HepG2 (cell line): Measurements from ENCODE around the gene HYDIN. TPM values are rescaled to one million over a fixed set of nuclear protein-coding genes. Genes with fewer than 3 reads are reported as not detected.

Experiments used
- ATAC-seq: fragments of 200-7000 bp; cut with Tn5 transposase; 3 replicates; pipeline ENCODE4 v1.9.1; 2020; ENCODE audit warnings: mild to moderate bottlenecking, moderate library complexity
- BruUV-seq: library from RNA; stranded (reverse); fragments of 400-500 nt; replicated peaks from 2 replicates; lab custom pipeline; 2021; lab: Mats Ljungman, UMichigan
- CTCF ChIA-PET: fragments of 300-600 bp; formaldehyde crosslinking; extraction: SDS; loops from one replicate; lab custom pipeline; 2021; ENCODE audit warnings: low total read pairs, inconsistent platforms, low intra/inter-chr PET ratio; lab: Yijun Ruan, JAX
- POLR2A ChIA-PET: fragments of 350-600 bp; sonication (Branson Sonifier 250); formaldehyde crosslinking; loops from one replicate; lab custom pipeline; 2020; ENCODE audit warnings: antibody characterized with exemption, inconsistent platforms; lab: Yijun Ruan, JAX
- DNase-seq: peaks from one replicate; pipeline ENCODE4 v3.0.0-alpha.2; 2015; ENCODE audit warnings: low spot score
- FAIRE-seq: peaks from 3 replicates; lab custom pipeline; 2011; peaks lifted over from hg19 to GRCh38; lab: Jason Lieb, UNC
- H2AFZ ChIP-seq: one replicate; pipeline ENCODE4 v1.6.1; 2011; ENCODE audit warnings: low read length, inconsistent platforms
- H3K27ac ChIP-seq: fragments of 300-600 bp; 3 replicates; pipeline ENCODE4 v1.8.0; 2011; ENCODE audit warnings: mixed run types, mild to moderate bottlenecking, mixed read lengths, low read length, inconsistent platforms; ENCODE audit not compliant: insufficient read depth; ENCODE audit errors: extremely low read length
- H3K27me3 ChIP-seq, 2 experiments: fragments of 200-600 bp in 1 of 2; 2 replicates in 1 of 2; 3 replicates in 1 of 2; pipeline versions ENCODE4 v1.6.0 to v1.8.0; 2011; ENCODE audit warnings: low read length in 2 of 2, mild to moderate bottlenecking in 2 of 2, moderate library complexity in 2 of 2, inconsistent platforms in 1 of 2; ENCODE audit not compliant: insufficient read depth in 2 of 2, control insufficient read depth in 1 of 2
- H3K36me3 ChIP-seq, 2 experiments: fragments of 200-600 bp in 1 of 2; replicated peaks in 1 of 2; 2 replicates in 1 of 2; 3 replicates in 1 of 2; pipeline versions ENCODE4 v1.5.1 to v1.8.0; 2011; ENCODE audit warnings: low read length in 2 of 2, inconsistent platforms in 1 of 2; ENCODE audit not compliant: insufficient read depth in 2 of 2, control insufficient read depth in 1 of 2
- H3K4me1 ChIP-seq: 2 replicates; pipeline ENCODE4 v1.5.1; 2012; ENCODE audit warnings: low read length, inconsistent platforms; ENCODE audit not compliant: insufficient read depth
- H3K4me2 ChIP-seq: 2 replicates; pipeline ENCODE4 v1.6.0; 2011; ENCODE audit warnings: low read depth, low read length, inconsistent platforms
- H3K4me3 ChIP-seq, 3 experiments: fragments of 200-600 bp in 1 of 3; sonication (generic), shearing (Covaris generic) in 1 of 3; replicated peaks in 1 of 3; 2 replicates each; pipeline ENCODE4 v1.5.1; 2011 to 2016; ENCODE audit warnings: low read length in 3 of 3, inconsistent platforms in 2 of 3, low read depth in 2 of 3, mild to moderate bottlenecking in 2 of 3, control low read depth in 1 of 3, mixed read lengths in 1 of 3; ENCODE audit not compliant: insufficient read depth in 1 of 3
- H3K79me2 ChIP-seq: one replicate; pipeline ENCODE4 v1.6.1; 2011; ENCODE audit warnings: low read length, inconsistent platforms; ENCODE audit not compliant: insufficient read depth
- H3K9ac ChIP-seq: 2 replicates; pipeline ENCODE4 v1.6.0; 2011; ENCODE audit warnings: mild to moderate bottlenecking, low read depth, low read length, inconsistent platforms; ENCODE audit not compliant: insufficient read depth
- H3K9me3 ChIP-seq: 2 replicates; pipeline ENCODE4 v1.5.1; 2012; ENCODE audit warnings: mild to moderate bottlenecking, low read length
- H4K20me1 ChIP-seq: 2 replicates; pipeline ENCODE4 v1.6.0; 2011; ENCODE audit warnings: inconsistent platforms, mild to moderate bottlenecking, low read length, moderate library complexity; ENCODE audit not compliant: insufficient read depth
- ATAD3A ChIP-seq: sonication (generic); formaldehyde crosslinking; IDR thresholded peaks from 2 replicates; pipeline ENCODE4 v1.4.0; 2020; ENCODE audit warnings: missing genetic modification reagents
- ATF7 ChIP-seq, 2 experiments: fragments of 450-650 bp in 1 of 2; sonication (generic) in 1 of 2; formaldehyde crosslinking in 1 of 2; IDR thresholded peaks; 2 replicates each; pipeline versions ENCODE4 v1.4.0 to v1.6.1; 2016 to 2020; ENCODE audit warnings: antibody characterized with exemption in 1 of 2, mild to moderate bottlenecking in 1 of 2, missing genetic modification reagents in 1 of 2
- ELK4 ChIP-seq: sonication (generic); formaldehyde crosslinking; IDR thresholded peaks from 2 replicates; pipeline ENCODE4 v1.9.0; 2021; ENCODE audit warnings: missing genetic modification reagents, borderline replicate concordance
- ERF ChIP-seq: IDR thresholded peaks from 2 replicates; pipeline ENCODE4 v1.6.1; 2018; ENCODE audit warnings: missing biosample characterization, missing genetic modification reagents
- FOXK2 ChIP-seq: fragments of 450-650 bp; IDR thresholded peaks from 2 replicates; pipeline ENCODE4 v1.6.1; 2016
- MAF1 ChIP-seq: sonication (generic); formaldehyde crosslinking; IDR thresholded peaks from 2 replicates; pipeline ENCODE4 v1.5.0; 2020; ENCODE audit warnings: missing genetic modification reagents, borderline replicate concordance
- MXI1 ChIP-seq: IDR thresholded peaks from 3 replicates; pipeline ENCODE4 v1.6.1; 2012; ENCODE audit warnings: low read depth, low read length, inconsistent platforms, borderline replicate concordance
- NFYB ChIP-seq: sonication (generic); formaldehyde crosslinking; IDR thresholded peaks from 2 replicates; pipeline ENCODE4 v1.4.0; 2020; ENCODE audit warnings: missing genetic modification reagents
- NKX3-1 ChIP-seq: sonication (generic); formaldehyde crosslinking; IDR thresholded peaks from 2 replicates; pipeline ENCODE4 v1.5.0; 2020; ENCODE audit warnings: missing genetic modification reagents
- ONECUT2 ChIP-seq: sonication (generic); formaldehyde crosslinking; IDR thresholded peaks from 2 replicates; pipeline ENCODE4 v1.4.0; 2020; ENCODE audit warnings: missing genetic modification reagents
- PHF8 ChIP-seq: sonication (generic); formaldehyde crosslinking; IDR thresholded peaks from 2 replicates; pipeline ENCODE4 v1.5.0; 2020; ENCODE audit warnings: missing genetic modification reagents
- TBX3 ChIP-seq: fragments of 450-650 bp; IDR thresholded peaks from 2 replicates; pipeline ENCODE4 v1.6.1; 2017; ENCODE audit warnings: antibody characterized with exemption, mild to moderate bottlenecking, inconsistent platforms, borderline replicate concordance
- ZKSCAN1 ChIP-seq: fragments of 150-350 bp; IDR thresholded peaks from 2 replicates; pipeline ENCODE4 v1.6.1; 2014; ENCODE audit warnings: low read length
- ZNF101 ChIP-seq: sonication (generic); formaldehyde crosslinking; IDR thresholded peaks from 2 replicates; pipeline ENCODE4 v1.4.0; 2020; ENCODE audit warnings: mild to moderate bottlenecking, low read depth, missing genetic modification reagents, borderline replicate concordance
- ZNF121 ChIP-seq: sonication (generic); formaldehyde crosslinking; IDR thresholded peaks from 2 replicates; pipeline ENCODE4 v1.5.0; 2020; ENCODE audit warnings: mild to moderate bottlenecking, missing genetic modification reagents
- ZNF30 ChIP-seq: sonication (generic); formaldehyde crosslinking; IDR thresholded peaks from 2 replicates; pipeline ENCODE4 v1.5.0; 2020; ENCODE audit warnings: mild to moderate bottlenecking, missing genetic modification reagents
- ZNF414 ChIP-seq: sonication (generic); formaldehyde crosslinking; IDR thresholded peaks from 2 replicates; pipeline ENCODE4 v1.5.0; 2020; ENCODE audit warnings: missing genetic modification reagents
- ZNF496 ChIP-seq: sonication (generic); formaldehyde crosslinking; IDR thresholded peaks from 2 replicates; pipeline ENCODE4 v1.8.1; 2023; ENCODE audit warnings: mild to moderate bottlenecking, moderate library complexity, missing genetic modification reagents; ENCODE audit not compliant: insufficient replicate concordance
- ZNF670 ChIP-seq: sonication (generic); formaldehyde crosslinking; IDR thresholded peaks from 2 replicates; pipeline ENCODE4 v1.8.0; 2022; ENCODE audit warnings: mild to moderate bottlenecking, missing genetic modification reagents, borderline replicate concordance
- WGBS: methylation state at CpG from one replicate; pipeline ENCODE4 v1.1.6; 2017; ENCODE audit warnings: low lambda C conversion rate; 5-methylcytosine and 5-hydroxymethylcytosine counted together
- in situ Hi-C: cut with HindIII; loops from 2 replicates; pipeline ENCODE4 v1.10.0; 2017; ENCODE audit warnings: low pct_unique_long_range_greater_than_20kb; ENCODE audit not compliant: extremely low pct_ligation_motif_present
- intact Hi-C: fragments of 100-400 bp; cut with micrococcal nuclease; formaldehyde crosslinking; loops from one replicate; pipeline ENCODE4 v1.10.0; 2022; ENCODE audit not compliant: unreplicated experiment
- polyA plus RNA-seq, 8 experiments: library from polyadenylated mRNA; depleted of rRNA in 3 of 8; stranded (reverse) in 7 of 8; unstranded in 1 of 8; fragments of >200 nt; fragmentation: Illumina TruSeq in 4 of 8; extraction: Trizol in 4 of 8; gene quantifications; 2 replicates each; pipeline versions ENCODE4 v1.2.1 to v1.2.3, GENCODE V29; 2011 to 2016; ENCODE audit warnings: low read depth in 4 of 8, missing spikeins in 1 of 8, mixed read lengths in 1 of 8; ENCODE audit not compliant: insufficient read depth in 1 of 8
- total RNA-seq, 5 experiments: library from RNA; depleted of rRNA; stranded (reverse); fragments of >200 nt; fragmentation: Illumina TruSeq; extraction: Trizol; gene quantifications; 2 replicates each; pipeline ENCODE4 v1.2.3, GENCODE V29; 2016; ENCODE audit warnings: low read depth in 1 of 5

The HYDIN gene
- total and polyA plus RNA-seq, 2 of the 13 experiments (the other 11 are each of a cell fraction or from before 2014, with no cell fraction given): not detected

- Histone ChIP-seq H3K27ac (no peak overlapping the region), H3K4me1 (no peaks in the 10 kb centered on the region), H2AFZ (no peak overlapping the region), H3K27me3 (no peaks in the 10 kb centered on the region), H4K20me1 (no peaks in the 10 kb centered on the region), H3K4me2 (no peak overlapping the region), H3K36me3 (no peaks in the 10 kb centered on the region), H3K4me3 (no peak overlapping the region), H3K79me2 (no peaks in the 10 kb centered on the region), H3K9me3 (no peaks in the 10 kb centered on the region), H3K9ac (no peak overlapping the region)
- ChIA-PET POLR2A (no interaction called here), CTCF (no interaction called here)
- intact Hi-C loops (no loop called here), in situ Hi-C loops (no loop called here)
- TF ChIP-seq ZNF121 (CRISPR knock-in tag) (no peak), ZKSCAN1 (no peak), NKX3-1 (CRISPR knock-in tag) (no peak), ZNF30 (CRISPR knock-in tag) (no peak), ERF (CRISPR knock-in tag) (no peak), FOXK2 (no peak), PHF8 (CRISPR knock-in tag) (no peak), MXI1 (no peak), ZNF101 (CRISPR knock-in tag) (no peak)
- WGBS: 40% methylated on average over 4 of the region's 4 CpGs
- FAIRE-seq: no peak
- no peak for DNase-seq
- BruUV-seq: no TSS peak
- no peak for ATAC-seq
Measured at GRCh38 chr16:71276589-71277334, 46.2 kb upstream of the HYDIN start.

- no peak overlapping the region for H3K4me3 ChIP-seq
- ChIA-PET POLR2A (no interaction called here), CTCF (no interaction called here)
- in situ Hi-C loops (no loop called here), intact Hi-C loops (no loop called here)
- H3K9me3 ChIP-seq: no peaks in the 10 kb centered on the region
- no peak overlapping the region for H3K4me2 ChIP-seq
- H3K27me3 ChIP-seq: no peaks in the 10 kb centered on the region; a peak in 1 of 5 replicates
- H3K9ac ChIP-seq: no peak overlapping the region
- ATAC-seq: no peak
- no peaks in the 10 kb centered on the region for H4K20me1 ChIP-seq
- H3K36me3 ChIP-seq: no peaks in the 10 kb centered on the region
- H2AFZ ChIP-seq: no peak overlapping the region
- FAIRE-seq: no peak
- 95% methylated on average over 1 of the region's 1 CpG for WGBS
- no TSS peak for BruUV-seq
- H3K79me2 ChIP-seq: no peaks in the 10 kb centered on the region
- no peak for DNase-seq
- no peaks in the 10 kb centered on the region for H3K4me1 ChIP-seq
- H3K27ac ChIP-seq: no peak overlapping the region
- no peak for TF ChIP-seq ELK4
- TF ChIP-seq ONECUT2 (CRISPR knock-in tag): no peak
- TF ChIP-seq ZNF670 (CRISPR knock-in tag): no peak
- TF ChIP-seq ZNF414 (CRISPR knock-in tag): no peak
- TF ChIP-seq NFYB: no peak
- TF ChIP-seq MAF1 (CRISPR knock-in tag): no peak
- TF ChIP-seq TBX3: no peak
- TF ChIP-seq ATF7 (IDR thresholded peaks at IDR 0.05): no peak
- no peak for TF ChIP-seq ATF7 (CRISPR knock-in tag; IDR thresholded peaks at IDR 0.05)
- no peak for TF ChIP-seq ZNF496 (CRISPR knock-in tag)
- TF ChIP-seq ATAD3A: no peak
- TF ChIP-seq ERF (CRISPR knock-in tag): no peak
Measured at GRCh38 chr16:71273384-71273783, 42.9 kb upstream of the HYDIN start.
